ENCODE measurements around the gene CSTB.

The CSTB gene

DNA sequence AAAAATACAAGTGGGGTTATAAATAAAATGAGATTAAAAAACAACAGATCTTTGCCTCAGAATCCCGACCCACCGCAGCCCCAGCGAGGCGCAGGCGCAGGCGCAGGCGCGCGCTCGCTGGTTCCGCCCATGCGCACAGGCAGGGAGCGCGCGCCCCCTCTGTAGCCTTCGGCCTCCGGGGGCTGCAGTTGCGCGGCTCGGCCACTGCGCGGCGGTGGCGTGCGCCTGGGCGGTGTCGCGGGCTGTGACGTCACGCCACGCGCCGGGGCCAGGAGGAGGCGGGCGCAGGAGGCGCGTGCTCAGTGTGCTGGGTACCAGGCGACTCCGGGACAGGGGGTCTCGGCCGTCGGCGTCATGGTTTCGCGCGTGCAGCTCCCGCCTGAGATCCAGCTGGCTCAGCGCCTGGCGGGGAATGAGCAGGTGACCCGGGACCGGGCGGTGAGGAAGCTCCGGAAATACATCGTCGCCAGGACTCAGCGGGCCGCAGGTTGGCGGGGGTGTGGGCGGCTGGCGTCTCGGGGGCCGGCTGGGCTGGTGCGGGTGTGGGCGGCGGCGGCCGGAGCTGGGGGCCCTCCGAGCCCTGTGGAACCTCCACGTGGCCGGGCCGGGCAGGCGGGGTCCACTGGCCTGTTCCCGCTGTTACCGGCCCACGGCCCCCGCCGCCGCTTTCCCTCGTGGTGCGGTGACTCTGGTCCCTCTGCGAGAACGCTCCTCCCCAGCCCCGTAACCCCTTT lies 13.3 kb upstream of the CSTB start, which contains the start of gene RRP1:
TSS of gene RRP1 (plus strand) at position 302 of the 734 bp plus-strand sequence. CDS start at position 355, 53 bp downstream.
- DNase-seq, result peak; percentile 94

DNA sequence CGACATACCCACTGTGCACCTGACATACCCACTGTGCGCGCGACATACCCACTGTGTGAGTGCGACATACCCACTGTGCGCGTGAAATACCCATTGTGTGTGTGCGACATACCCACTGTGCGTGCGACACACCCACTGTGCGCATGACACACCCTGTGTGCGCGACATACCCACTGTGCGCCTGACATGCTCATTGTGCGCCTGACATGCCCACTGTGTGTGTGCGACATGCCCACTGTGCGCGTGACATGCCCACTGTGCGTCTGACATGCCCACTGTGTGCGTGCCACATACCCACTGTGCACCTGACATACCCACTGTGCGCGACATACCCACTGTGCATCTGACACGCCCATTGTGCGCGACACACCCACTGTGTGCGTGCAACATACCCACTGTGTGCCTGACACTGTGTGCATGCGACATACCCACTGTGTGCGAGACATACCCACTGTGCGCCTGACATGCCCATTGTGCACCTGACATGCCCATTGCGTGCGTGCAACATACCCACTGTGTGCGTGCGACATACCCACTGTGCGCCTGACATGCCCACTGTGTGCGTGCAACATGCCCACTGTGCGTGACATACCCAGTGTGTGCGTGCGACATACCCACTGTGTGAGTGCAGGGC lies 10.8 kb upstream of the CSTB start:
- no peak for DNase-seq

DNA sequence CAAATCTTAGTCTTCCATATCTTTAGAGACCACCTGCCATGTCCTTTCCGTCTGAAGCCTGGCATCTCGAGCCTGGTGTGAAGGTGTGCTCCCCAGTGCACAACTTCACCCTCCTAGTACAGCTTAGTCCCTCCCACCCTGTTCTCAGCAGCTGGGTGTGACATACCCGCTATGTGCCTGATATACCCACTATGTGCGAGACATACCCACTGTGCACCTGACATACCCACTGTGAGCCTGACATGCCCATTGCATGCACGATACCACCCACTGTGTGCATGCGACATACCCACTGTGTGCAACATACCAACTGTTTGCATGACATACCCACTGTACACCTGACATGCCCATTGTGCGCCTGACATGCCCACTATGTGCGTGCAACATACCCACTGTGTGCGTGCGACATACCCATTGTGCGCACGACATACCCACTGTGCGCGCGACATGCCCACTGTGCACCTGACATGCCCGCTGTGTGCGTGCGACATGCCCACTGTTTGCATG lies 10.2 kb upstream of the CSTB start:
- DNase-seq, result no peak

DNA sequence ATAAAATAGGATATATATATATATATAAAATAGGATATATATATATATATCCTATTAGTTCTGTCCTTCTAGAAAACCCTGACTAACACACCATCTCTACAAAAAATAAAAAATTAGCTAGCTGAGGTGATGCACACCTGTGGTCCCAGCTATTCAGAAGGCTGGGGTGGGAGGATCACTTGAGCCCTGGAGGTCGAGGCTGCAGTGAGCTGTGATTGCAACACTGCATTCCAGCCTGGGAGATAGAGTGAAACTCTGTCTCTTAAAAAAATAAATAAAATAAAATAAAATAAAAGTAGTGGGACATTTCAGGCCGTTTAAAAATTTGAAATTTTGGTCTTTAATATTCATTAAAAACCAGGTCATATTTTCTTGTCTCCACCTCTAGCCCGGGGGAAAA lies 9.0 kb upstream of the CSTB start:
- DNase-seq, result no peak

DNA sequence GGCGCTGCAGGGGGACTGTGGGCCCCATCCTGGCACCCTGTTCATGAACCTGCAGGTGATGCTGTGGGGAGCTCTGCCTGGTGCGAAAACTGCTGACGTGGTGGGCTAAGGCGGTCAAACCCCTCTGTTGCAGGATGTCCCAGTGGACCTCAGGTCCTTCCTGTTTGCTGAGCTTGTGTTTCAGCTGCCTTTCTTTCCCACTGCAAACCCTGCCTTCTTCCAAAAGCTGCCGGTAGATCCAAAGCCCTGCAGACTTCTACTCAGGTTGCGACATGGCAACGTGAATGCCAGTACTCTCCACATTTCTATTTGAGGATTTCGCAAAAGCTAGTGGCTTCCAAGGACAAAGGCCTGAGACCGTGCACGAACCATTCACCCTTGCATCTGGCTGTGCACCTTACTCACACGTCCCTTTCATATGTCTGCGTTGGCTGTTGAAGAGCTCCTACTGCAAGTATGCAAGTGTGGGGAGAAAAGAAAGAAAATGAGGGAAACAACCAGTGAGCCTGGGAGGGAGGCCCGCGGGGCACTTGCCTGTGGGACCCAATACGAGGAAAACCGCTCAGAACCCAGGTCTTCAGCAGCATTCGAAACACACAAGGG lies 7.1 kb upstream of the CSTB start:
- no peak for DNase-seq

DNA sequence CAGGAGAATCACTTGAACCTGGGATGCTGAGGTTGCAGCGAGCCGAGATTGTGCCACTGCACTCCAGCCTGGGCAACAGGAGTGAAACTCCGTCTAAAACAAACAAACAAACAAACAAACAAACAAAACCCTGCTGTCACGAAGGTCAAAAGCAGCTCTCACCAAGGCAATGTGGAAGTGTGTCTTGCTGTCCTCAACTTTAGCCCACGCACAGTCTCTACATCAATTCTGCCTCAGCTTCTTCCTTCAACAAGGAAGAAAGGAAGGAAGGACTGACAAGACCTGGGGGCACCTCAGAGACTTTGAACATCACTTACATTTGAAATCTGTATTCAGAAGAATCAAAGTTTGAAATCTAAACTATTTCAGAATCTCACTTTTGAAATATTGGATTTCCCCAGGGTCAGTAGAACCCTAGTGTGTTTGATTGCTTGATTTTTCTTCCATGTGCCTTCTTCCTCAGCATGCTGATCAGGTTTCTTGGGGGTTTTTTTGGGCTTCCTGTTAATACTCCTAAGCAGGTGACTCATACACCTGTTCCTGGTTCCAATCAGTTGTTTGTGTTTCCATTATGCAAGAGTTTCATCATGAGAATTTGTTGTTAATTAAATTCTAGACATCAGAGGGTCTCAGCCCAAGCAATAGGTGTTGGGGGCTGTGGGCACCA lies 6.5 kb upstream of the CSTB start:
- DNase-seq, result no peak

DNA sequence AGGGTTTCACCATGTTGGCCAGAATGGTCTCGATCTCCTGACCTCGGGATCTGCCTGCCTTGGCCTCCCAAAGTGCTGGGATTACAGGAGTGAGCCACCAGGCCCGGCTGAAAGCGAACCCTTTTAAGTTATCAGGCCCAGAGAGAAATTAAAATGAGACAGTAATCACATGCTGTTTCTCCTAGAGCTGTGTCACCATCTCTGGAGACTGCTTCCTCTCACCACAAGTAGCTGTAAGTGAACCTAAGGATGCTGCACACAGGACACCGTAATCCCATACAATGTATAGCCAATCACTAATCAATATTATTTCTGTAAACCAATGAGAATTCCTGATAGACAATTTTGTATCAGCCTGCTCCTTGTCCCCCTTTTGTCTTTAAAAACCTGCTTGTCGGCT lies 5.7 kb upstream of the CSTB start:
- no peak for DNase-seq

DNA sequence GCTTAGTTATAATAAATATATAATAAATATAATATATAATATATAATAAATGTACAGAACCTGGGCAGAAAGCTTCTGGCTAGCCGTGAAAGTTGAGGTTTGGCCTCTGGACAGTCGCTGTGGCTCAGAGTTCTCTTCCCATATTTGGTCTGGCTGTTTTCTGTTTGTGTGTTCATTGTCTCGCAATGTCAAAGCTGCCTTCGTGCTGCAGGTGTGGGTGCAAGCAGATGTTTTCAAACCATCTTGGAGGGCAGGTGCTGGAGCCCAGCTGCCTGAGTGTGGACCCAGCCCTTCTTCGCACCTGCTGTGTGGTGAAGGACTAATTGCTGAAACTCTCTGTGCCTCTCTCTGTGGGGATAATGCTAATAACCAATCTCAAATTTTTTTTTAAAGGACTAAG lies 3.6 kb upstream of the CSTB start:
- no peak for DNase-seq

DNA sequence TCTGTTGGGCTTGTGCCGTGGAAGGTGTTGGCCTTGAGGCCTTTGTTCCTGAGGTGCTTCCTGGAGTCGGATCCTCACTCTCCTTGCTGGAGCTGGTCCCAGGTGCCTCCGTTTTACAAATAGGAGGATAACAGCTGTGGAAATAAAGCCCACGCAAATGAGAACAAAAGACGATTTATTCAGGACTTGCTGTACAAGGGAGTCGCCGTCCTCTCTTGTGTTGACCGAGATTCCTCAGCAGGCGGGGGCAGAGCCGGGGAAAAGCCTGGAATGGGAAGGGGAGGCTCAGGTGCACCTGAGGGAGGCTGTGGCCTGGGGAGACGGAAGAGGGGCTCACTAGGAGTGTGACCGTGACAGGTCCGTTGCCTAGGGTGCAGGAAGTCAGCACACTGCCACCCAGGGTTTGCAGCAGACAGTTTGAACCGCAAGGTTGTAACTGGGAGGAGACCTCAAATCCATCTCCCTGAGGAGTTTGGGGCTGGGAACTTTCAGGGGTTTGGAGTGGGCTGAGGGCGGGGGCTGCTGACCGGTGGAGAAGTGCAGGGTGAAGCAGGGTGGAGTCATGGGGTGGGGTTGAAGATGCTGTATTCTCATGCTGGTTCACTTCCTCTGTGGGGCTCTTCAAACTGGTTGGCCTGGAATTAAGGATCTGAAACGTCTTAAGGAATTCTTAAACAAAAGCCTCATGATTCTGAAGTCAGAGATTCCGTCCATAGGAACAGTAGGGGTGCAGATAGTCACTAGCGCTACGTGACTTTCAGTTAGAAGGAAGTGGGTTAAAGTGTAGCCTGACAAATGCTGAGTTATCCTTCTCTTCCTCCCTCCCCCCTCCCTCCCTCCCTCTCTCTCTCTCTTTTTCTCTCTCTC lies 2.6 kb upstream of the CSTB start:
- no peak for DNase-seq

DNA sequence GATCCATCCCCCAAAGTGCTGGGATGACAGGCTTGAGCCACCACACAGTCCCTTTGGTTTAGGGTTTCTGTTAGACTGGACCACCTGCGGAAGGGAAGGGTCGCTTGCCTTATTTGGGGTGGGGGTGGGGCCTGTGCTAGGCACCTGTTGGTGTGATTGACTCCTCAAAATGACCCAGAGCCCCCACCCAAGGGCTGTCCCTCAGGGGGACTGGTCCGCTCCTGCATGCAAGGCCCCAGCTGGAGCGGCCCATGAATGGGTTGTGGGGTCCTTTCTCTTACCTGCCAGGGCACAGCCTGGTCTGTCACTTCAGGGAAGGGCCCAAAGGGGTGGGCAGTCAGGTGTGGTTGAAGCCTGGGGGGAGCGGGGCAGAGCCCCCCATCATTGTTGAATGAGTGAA lies 1.8 kb upstream of the CSTB start:
- DNase-seq, result no peak

DNA sequence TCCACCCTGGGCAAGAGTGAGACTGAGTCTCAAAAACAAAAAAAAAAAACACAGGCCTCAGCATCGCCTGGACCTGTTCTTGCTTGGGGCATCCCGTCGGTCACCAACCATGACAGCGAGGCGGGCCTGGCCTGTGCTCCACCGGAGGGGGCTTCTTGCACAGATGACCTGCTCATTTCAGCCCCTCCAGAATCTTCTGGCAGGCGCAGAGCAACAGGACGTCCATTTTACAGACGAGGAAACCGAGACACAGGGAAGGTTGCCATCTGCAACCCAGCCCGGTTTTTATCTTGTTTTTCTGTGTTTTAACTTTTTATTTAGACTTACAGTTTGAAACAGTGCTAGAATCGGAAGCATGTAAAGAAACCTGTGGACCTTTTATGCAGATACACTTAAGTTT lies 918 bp downstream of the CSTB start:
- no peak for DNase-seq

DNA sequence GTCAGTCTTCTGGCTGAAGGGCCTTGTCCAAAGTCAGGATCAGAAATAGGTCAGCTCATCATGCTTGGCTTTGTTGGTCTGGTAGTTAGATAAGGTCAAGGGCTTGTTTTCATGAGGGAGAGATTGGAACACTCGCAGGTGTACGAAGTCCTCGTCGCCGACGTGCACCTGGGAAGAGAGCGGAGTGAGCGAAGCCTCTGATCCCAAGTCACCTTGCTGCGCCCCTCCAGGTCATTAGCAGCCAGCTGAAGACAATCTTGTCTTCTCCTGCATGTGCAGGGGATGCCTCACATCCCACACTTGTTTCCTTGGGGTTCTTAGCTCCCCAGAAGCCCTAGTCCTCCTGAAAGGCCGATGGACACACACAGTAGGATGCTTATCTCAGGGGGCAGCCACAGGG lies 1.9 kb downstream of the CSTB start:
- no peak for DNase-seq

DNA sequence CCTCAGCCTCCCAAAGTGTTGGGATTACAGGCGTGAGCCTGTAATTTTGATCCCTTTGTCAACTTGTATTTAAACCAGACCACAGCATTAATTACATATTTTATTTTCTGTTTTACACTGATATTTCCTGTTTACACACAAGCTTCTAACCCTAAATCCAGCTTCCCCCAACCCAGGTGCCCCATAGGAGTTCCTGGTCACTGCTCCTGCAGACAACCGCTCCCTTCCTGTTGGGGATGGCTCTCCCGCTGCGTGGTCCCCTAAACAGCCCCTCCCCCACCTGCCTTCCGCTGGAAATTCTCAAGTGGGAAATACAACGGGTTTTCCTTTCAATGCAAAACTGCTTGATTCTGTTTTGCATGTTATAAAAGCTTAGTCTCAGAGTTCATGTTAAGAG lies 3.7 kb downstream of the CSTB start:
- DNase-seq, result no peak

DNA sequence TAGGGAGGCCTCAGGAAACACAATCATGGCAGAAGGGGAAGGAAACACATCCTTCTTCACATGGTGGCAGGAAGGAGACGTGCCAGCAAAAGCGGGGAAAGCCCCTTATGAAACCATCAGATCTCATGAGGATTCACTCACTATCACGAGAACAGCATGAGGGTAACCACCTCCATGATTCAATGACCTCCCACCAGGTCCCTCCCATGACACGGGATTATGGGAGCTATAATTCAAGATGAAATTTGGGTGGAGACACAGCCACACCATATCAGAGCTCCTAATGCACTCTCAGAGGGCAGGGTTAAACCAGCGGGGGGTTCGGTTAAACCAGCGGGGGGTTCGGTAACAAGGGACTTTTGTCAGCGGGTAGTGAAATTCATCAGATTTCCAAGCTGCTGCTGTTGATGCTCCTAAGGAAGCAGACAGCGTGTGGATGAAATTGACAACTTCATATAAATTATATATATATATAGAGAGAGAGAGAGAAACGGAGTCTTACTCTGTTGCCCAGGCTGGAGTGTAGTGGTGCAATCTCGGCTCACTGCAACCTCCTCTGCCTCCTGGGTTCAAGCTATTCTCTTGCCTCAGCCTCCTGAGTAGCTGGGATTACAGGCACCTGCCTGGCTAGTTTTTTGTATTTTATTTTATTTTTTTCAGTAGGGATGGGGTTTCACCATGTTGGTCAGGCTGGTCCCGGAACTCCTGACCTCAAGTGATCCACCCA lies 4.2 kb downstream of the CSTB start:
- no peak for DNase-seq

DNA sequence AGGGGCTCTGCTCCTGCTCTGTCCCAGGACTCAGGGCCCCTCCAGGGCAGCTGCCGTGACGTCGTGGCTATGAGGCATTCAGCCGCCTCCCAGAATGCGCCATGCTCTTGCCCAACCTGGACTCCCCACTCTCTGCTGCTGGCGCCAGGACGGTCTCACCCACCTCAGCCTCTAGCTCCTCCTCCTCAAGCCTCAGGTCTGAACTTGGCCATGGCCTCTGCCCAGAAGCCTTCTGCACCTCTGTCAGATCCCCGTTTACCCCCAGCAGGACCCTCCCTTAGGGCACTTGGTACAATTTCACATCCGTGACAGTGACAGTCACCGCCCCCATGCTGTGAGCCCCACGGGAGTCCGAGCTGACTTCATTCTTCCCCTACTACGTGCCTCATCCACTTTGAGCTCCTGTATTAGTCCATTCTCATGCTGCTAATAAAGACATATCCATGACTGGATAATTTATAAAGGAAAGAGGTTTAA lies 4.9 kb downstream of the CSTB start:
- DNase-seq, result no peak

DNA sequence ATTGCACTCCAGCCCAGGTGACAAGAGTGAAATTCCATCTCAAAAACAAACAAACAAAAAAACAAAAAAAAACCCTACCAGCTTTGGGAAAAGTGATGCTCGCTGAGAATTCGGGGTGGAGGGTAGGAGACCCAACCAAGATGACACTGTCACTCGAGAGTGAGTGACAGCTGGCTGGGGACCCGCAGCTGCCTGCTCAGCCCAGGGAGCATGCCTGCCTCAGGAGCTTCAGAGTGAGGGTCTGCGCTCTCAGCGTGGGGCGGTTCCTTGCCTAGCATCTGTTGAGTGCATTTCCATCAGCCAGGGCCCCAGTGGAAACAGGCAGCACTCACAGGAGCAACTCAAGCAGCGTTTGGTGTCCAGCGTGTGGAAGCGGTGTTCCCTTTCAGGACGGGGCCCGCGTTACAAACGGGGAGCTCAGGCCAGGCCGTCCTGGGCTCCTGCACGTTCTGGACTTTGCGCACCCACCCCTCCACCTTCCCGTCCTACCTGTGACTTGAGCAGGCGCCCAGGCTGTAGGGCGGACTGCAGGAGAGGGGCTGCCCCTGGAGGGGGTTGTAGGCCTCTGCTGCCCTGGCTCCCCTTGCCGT lies 5.9 kb downstream of the CSTB start:
- no peak for DNase-seq

DNA sequence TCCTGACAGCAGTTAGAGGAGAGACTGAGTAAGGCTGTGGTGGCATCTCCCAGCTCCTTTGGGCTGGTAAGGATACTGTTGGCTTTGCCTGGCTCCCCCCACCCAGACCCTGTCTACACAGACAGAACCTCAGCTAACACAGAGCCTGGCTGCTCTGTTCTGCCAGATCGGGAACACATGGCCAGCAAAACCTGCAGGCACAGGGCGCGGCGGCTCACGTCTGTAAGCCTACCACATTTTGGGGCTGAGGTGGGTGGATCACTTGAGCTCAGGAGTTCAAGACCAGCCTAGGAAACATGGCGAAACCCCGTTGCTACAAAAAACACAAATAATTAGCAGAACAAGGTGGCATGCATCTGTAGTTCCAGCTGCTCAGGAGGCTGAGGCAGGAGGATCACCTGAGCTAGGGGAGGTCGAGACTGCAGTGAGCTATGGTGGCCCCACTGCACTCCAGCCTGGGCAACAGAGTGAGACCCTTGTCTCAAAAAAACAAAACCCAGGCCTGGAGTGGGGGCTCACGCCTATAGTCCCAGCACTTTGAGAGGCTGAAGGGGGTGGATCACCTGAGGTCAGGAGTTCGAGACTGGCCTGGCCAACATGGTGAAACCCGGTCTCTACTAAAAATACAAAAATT lies 6.7 kb downstream of the CSTB start:
- DNase-seq, result no peak

DNA sequence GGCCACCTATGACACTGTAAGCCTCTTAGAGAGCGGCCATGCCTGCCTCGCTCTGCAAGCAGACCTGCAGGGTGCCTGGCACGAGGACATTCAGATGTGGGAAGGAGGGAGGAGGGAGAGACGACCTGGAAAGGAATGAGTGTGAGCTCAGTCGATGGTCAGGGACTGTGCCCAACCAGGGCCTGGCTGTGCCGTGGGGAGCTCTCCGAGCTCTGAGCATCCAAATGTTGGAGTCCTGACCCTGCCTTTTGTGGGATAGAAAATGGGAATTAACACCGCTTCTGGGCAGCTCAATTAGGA lies 7.3 kb downstream of the CSTB start:
- no peak for DNase-seq

DNA sequence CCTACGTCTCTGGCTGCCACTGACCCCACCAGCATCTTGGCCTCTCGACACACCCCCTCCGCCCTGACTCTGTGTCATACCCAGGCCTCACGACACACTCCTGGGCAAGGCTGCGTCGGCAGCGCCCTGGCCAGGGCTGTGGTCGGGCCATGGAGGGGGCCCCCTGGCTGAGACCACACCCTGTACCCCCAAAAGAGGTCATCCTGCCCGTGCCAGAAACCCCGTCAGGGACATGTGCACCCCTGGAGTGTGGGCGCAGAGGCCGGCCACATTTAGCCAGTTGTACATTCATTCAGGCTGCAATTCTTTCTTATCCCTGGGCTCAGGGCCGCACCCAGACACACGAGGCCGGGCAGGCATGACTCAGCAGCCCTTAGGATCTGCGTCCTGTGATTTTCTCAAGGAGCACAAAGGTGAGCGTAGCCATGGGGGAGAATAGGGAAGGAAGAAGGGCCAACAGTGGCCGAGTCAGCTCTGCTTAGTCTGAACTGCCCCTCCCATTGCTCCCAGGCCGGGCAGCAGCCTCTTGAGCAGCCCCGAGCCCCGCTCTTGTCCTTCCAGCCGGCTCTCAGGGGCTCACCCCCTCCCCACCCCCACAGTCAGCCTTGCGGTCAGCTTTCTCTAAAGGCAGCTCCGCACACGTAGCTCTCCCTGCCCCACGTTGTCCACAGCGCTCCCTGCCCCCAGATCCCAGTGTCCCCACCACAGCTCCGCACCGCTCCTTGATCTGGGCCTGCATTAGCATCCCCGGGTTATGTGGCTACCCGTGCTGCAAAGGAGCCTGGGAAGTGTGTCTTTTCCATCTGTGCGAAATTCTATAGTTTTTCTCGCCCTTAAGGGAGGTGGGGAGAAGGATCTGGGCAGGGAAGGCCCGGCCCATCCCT lies 7.9 kb downstream of the CSTB start:
- DNase-seq, result no peak

DNA sequence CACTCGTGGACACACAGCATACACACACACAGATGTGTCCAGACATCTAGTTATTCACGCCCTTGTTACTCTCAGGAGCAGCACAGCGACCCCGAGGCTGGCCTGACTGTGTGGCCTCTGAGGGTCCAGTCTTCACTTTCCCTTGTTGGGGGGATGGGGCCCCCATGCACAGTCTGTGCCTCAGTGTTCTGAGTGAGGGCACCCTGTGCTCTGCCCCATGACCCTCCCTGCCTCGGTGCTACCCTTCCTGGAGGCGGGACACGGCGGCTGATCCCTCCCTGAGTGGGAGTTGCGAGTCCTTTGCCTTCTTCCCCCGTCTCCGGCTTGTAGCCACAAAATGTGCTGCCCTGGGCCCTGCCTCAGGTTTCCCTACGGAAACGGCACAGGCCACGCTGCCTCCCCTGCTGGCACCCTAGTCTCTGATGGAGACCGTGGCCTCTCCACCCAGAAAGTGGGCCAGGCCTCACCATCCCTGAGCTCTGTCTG lies 8.6 kb downstream of the CSTB start:
- no peak for DNase-seq

Measured in central memory CD4-positive, alpha-beta T cell (primary cell).